ENCODE data around the gene BRWD1. TPM values are rescaled to one million over a fixed set of nuclear protein-coding genes. Genes with fewer than 3 reads are reported as not detected.

The BRWD1 gene
- total and polyA plus RNA-seq, 2 of the 8 experiments (the other 6 are each of a cell fraction or from before 2014, with no cell fraction given) = 9.3 to 45.2 TPM

DNA sequence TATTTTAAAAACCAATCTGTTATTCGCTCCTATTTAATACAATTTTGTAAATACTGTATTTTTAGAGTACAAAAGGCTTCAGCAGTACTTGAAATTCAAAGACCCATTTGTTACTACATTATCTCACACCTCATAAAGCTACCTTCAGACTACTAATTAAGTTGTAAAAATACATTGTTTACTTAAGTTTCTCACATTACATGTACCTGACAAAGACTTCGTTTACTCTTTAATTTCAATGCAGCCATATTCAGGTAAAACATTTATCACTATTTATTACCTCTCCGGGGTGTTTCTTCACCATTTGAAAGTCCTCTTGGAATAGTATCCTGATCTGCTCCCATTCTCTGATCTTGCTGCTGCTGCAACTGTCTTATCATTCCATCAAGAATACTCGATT lies 55.2 kb downstream of the BRWD1 start:
- Histone ChIP-seq H3K56ac (replicated peaks; ENCODE audit: insufficient read length, low read depth, low read length) (no peak overlapping the region), H3K27ac (ENCODE audit: low read depth, low read length) (no peak overlapping the region), H3K4me1 (replicated peaks in 1 of 4; ENCODE audit: control insufficient read depth in 3 of 4, insufficient read depth in 4 of 4, low read length in 3 of 4) (no peaks in the 10 kb centered on the region), H3K27me3 (replicated peaks in 1 of 4; ENCODE audit: control insufficient read depth in 3 of 4, extremely low read depth in 1 of 4, insufficient read depth in 3 of 4, low read length in 3 of 4) (no peaks in the 10 kb centered on the region), H3K23me2 (ENCODE audit: low read depth, low read length) (no peaks in the 10 kb centered on the region), H4K8ac (ENCODE audit: extremely low read depth, insufficient read depth, low read length) (no peak overlapping the region), H3K4me2 (ENCODE audit: insufficient read depth in 1 of 2, low read depth in 2 of 2, low read length in 2 of 2) (no peak overlapping the region), H2BK20ac (ENCODE audit: low read length) (no peak overlapping the region), H2BK15ac (ENCODE audit: low read length) (no peak overlapping the region), H3K9me3 (ENCODE audit: insufficient read depth in 2 of 2, low read depth in 1 of 2, low read length in 1 of 2) (no peaks in the 10 kb centered on the region), H4K20me1 (replicated peaks in 1 of 2; ENCODE audit: control insufficient read depth in 1 of 2, insufficient read depth in 2 of 2, low read length in 2 of 2) (peaks cover 0 to 3% of the 10 kb centered on the region in 2 experiments), H4K91ac (replicated peaks; ENCODE audit: insufficient read length, low read length) (no peak overlapping the region), H3K14ac (ENCODE audit: insufficient read length) (no peak overlapping the region), H3K9ac (replicated peaks in 1 of 4; ENCODE audit: extremely low read depth in 1 of 4, low read depth in 3 of 4, low read length in 3 of 4) (no peak overlapping the region), H4K5ac (ENCODE audit: insufficient read length, low read depth, low read length) (no peak overlapping the region), H2BK12ac (ENCODE audit: low read depth, low read length) (no peak overlapping the region), H3K79me2 (ENCODE audit: control insufficient read depth in 1 of 2, insufficient read depth in 2 of 2, low read length in 2 of 2) (peaks cover 0 to 10% of the 10 kb centered on the region in 2 experiments; a peak in 1 of 4 replicates), H2AFZ (ENCODE audit: low read length) (no peak overlapping the region), H3K4me3 (ENCODE audit: extremely low read depth in 1 of 4, insufficient read depth in 2 of 4, low read depth in 3 of 4, low read length in 4 of 4) (no peak overlapping the region), H3K18ac (ENCODE audit: extremely low read depth, low read length) (no peak overlapping the region), H3K23ac (ENCODE audit: insufficient read length) (no peak overlapping the region), H3K79me1 (ENCODE audit: low read depth, low read length) (no peaks in the 10 kb centered on the region), H2BK120ac (replicated peaks; ENCODE audit: low read depth, low read length) (no peak overlapping the region), H3K4ac (replicated peaks; ENCODE audit: insufficient read length, low read depth, low read length) (no peak overlapping the region), H2AK5ac (ENCODE audit: low read depth, low read length) (no peak overlapping the region), H2BK5ac (ENCODE audit: low read depth, low read length) (no peak overlapping the region), H3K36me3 (ENCODE audit: control insufficient read depth in 2 of 4, insufficient read depth in 4 of 4, low read length in 3 of 4) (peaks cover 0 to 47% (median 11%) of the 10 kb centered on the region in 4 experiments; a peak in 6 of 8 replicates)
- TF ChIP-seq CHD2 (IDR thresholded peaks at IDR 0.05; ENCODE audit: low read length) (no peak), KDM5A (IDR thresholded peaks at IDR 0.05; ENCODE audit: low read length) (no peak), SRF (IDR thresholded peaks at IDR 0.05; ENCODE audit: low read depth, low read length) (no peak), EP300 (IDR thresholded peaks at IDR 0.05; ENCODE audit: borderline replicate concordance in 1 of 2, low read depth in 2 of 2, low read length in 2 of 2) (no peak), SP4 (IDR thresholded peaks at IDR 0.05; ENCODE audit: low read length) (no peak), RXRA (IDR thresholded peaks at IDR 0.05; ENCODE audit: insufficient read depth, low read depth, low read length) (no peak), JUND (IDR thresholded peaks at IDR 0.05; ENCODE audit: low read length) (no peak), ZNF274 (IDR thresholded peaks at IDR 0.05; ENCODE audit: borderline replicate concordance, extremely low read depth, low read length) (no peak)
- ChIA-PET POLR2A (ENCODE audit: partially characterized antibody) (interaction anchor here (1.4 kb wide), 1 partner anchor 56 kb away, joined by 4 read pairs; no protein-coding TSS in a partner anchor), CTCF (ENCODE audit: partially characterized antibody) (no interaction called here)
- FAIRE-seq = no peak
- 96% methylated on average over 4 of the region's 4 CpGs; no CpG with 5 or more reads in 1 of the 2 experiments for WGBS, 2 experiments (ENCODE audit: extremely low coverage in 1 of 2, insufficient coverage in 1 of 2, insufficient read length in 1 of 2, insufficient replicate concordance in 2 of 2, low coverage in 1 of 2, low lambda C conversion rate in 2 of 2, missing lambda C conversion rate in 1 of 2)
- DNase-seq (ENCODE audit: low read depth in 1 of 2, low spot score in 2 of 2) = no peak

All from H1 (cell line).